Measurements from ENCODE around the gene ELAVL4.
"Not testable (repeated sequence)": the region's sequence is repeated elsewhere in the genome, so short reads cannot be mapped to it uniquely, and the experiment has no call there.

The ELAVL4 gene

GRCh38 chr1:50126927-50127715, 18.4 kb downstream of the ELAVL4 start:
- no peak for DNase-seq

DNA sequence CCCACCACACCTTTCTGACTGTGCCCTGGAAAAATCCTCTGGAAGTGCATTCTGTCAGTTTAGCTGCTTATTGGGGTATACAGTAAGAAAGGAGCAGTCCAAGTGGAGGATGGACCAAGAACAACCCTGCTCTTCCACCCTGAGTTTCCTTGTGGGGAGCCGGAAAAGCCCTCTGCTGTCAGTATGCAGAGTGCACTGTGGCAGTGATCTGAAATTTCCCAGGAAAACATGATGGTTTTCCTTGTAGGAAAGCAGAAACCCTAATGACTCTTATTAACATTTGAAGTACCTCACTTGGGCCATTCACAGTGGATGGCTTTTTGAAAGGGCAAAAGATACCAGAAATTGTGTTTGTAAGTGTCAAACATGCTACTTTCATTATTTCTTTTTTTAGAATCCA, 20.5 kb downstream of the ELAVL4 start:
- no peak for DNase-seq

DNA sequence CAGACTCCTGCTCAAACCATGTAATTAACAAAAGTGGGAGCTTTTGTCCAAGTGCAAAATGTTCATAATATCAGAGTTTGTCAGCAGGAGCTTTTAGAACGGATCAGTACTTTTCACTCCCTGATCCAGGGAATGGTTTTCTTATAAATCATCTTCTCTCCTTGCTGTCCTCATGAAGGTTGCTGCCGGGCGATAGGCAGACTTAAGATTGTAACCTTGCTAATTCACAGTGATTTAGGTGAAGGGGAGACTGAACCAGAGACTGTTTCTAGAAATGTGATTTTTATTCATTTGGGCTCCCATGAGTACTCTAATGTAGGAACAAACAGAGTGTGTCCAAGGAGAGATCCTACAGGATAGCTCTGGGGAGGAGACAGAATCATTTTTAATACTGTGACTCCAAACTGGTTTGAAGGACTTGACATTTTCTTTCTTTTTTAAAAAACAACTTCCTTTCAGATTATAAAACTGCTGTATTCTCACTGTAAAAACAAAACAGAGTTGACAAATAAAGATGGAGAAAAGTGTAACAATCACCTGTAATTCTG, 23.7 kb downstream of the ELAVL4 start:
- DNase-seq: no peak

- DNase-seq: no peak
Measured at GRCh38 chr1:50135716-50136115, 27.0 kb downstream of the ELAVL4 start.

DNA sequence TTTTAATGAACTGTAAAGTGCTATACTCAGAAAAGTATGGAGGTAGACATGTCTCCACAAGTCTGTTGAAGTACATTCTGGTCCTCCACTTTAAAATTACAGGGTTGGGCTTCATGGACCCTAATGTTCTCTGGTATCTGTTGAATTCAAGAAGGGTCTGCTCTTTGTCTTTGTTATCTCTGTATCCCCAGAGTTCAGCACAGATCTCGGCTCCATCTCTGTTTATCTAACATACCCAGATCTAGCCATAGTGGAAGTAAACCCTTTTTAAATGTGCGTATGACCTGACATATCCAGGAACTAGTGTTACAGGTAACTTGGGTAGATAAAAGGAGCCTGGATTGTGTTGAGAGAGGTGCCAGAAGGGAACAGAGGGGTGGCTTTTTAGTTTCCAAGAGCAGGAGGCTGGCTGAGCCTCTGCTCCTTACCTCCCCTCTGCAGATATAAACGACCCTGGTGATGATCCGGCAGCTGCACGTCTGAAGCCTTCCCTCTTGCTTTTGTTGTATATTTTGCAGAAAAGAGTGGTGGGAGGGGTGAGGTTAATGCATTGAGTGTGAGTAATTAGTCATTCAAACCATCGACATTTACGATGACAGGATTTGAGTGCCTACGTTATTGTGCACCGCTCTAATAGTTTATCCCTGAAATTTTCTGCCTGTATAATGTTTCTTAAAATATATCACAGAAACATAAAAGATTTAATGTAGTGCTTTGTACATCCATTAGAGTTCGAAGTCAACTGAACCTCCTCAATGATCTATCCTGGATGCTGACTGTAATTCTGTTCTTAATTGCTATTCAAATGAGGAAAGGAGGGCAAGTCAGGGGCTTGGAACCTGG, 30.8 kb downstream of the ELAVL4 start:
- no peak for DNase-seq

- no peak for DNase-seq
Measured at GRCh38 chr1:50140182-50140447, 31.4 kb downstream of the ELAVL4 start.

DNA sequence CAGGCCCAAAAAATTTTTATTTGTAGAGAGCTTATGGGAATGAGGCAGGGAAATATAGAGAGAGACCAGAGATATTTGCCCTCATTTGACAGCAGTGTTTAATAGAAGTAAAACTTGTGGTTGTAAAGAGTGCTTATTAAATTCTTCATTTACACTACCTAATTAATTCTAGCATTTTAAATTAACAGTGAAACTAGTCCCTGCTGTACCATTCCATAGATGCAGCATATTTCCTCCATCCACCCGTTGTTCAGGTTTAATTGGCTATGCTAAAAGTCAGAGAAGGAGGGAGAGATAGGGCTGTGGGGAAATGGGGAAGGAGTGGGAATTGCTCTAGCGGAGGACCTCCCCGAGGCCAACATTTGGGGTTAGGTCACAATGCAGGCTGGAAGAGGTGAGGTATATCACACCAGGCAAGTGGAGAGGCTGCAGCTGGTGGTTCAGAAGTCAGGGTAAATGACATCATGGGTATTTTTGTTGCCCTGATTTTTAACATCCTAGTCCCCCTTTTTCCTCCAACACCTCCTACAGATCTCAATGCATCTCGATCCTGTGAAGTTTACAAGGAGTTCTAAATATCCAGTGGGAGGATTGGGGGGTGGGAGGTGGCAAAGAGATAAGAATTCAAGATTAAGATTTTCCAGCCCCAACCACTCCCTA, 38.6 kb downstream of the ELAVL4 start:
- no peak for DNase-seq

- no peak for DNase-seq
Measured at GRCh38 chr1:50148142-50148923, 39.6 kb downstream of the ELAVL4 start.

- peak in 1 of 2 donors; percentile 1 for DNase-seq
Measured at GRCh38 chr1:50152236-50152635, 43.5 kb downstream of the ELAVL4 start.

- peak in 1 of 2 donors; percentile 14 for DNase-seq
Measured at GRCh38 chr1:50155541-50155940, 46.8 kb downstream of the ELAVL4 start.

DNA sequence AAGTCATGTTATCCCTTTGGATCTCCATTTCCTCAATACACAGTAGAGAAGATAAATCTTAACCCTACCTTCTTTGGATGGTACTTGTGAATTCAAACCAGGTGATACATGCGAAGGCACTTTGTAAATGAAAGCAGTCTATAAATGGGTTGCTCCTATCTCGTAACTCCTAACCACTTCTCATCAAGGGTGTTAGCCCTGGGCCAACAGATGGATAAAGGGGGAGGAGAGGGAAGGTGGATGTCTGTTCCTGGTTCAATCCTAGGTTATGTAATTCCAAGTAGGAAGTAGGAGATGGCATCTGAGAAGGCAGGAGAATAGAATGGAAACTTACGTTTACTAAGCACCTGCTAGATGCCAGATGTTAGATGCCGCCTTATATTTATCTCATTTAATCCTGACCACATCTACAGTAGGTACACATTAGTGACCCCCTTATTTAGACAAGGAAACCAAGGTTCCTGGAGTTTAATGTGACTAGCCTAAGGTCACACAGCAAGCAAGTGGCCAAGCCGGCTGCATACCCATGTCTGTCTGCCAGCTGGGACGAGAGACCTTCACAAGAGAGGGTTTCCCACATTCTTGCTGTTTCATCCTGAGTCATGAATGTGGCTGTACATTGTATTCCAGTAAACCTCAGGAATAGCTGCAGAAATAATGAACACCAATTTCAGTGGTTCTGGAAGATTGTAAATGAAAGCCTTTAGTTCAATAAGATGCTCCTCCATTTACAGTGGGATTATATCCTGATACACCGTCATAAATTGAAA, 47.7 kb downstream of the ELAVL4 start:
- DNase-seq: no peak

DNA sequence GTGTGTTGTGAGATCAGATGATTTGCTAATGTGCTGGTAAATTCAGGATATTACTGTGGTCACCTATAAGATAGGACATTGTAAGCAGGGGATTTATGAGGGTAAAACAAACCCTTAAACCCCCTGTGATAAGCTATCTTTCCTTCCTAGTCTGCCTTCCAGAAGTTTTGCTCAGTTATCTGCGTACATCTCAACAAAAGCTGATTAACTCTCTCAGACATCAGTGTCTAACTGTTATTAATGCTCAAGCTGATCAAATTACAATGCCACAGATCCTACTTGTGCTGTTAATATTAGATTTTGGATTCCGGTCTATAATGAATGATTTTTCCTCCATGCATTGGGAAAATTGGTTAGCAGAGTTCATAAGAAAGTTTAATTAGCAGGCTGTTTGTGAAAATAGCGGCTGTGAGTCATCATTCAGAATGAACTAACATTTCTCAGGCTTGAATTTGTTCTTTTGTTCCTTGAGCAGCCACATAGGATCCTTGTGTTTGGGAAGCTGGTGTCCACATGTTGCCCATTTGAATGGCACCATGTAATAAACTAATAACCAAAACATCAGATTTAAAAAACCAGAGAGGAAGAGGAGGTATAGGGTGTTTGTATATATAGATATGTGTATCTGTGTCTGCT, 48.7 kb downstream of the ELAVL4 start:
- DNase-seq: no peak

GRCh38 chr1:50158421-50158820, 49.7 kb downstream of the ELAVL4 start:
- no peak for DNase-seq

DNA sequence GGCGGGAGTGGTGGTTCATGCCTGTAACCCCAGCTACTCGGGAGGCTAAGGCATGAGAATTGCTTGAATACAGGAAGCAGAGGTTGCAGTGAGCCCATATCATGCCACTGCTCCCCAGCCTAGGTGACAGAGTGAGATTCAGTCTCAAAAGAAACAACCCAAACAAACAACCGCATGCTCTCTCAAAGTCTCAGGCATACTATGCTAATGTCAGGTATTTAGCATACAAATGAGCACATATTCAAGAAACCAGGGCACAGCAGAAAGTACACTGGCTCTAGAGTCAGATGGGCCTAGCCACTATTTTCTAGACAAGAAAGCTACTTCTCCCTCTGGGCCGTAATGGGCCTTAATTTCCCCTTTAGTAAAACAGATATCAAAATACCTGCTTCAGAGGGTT, 55.0 kb downstream of the ELAVL4 start:
- no peak for DNase-seq

- not testable (repeated sequence) for DNase-seq
Measured at GRCh38 chr1:50166351-50166750, 57.6 kb downstream of the ELAVL4 start.

DNA sequence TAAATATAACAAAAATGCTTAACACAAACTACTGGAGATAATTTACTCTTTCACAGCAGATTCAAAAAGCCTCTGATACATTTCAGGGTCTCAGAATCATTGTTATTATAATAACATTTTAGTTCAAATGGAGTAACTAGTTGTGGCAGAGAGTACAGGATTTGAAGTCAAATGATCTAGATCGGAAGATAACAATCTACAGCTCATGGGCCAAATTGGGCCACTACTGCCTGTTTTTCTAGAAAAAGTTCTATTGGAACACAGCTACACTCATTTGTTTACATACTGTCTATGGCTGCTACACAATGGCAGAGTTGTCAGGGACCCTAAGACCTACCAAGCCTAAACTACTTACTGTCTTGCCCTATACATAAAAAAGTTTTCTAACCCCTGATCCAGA, 63.6 kb downstream of the ELAVL4 start:
- no peak for DNase-seq

- no peak for DNase-seq
Measured at GRCh38 chr1:50174101-50174500, 65.4 kb downstream of the ELAVL4 start.

DNA sequence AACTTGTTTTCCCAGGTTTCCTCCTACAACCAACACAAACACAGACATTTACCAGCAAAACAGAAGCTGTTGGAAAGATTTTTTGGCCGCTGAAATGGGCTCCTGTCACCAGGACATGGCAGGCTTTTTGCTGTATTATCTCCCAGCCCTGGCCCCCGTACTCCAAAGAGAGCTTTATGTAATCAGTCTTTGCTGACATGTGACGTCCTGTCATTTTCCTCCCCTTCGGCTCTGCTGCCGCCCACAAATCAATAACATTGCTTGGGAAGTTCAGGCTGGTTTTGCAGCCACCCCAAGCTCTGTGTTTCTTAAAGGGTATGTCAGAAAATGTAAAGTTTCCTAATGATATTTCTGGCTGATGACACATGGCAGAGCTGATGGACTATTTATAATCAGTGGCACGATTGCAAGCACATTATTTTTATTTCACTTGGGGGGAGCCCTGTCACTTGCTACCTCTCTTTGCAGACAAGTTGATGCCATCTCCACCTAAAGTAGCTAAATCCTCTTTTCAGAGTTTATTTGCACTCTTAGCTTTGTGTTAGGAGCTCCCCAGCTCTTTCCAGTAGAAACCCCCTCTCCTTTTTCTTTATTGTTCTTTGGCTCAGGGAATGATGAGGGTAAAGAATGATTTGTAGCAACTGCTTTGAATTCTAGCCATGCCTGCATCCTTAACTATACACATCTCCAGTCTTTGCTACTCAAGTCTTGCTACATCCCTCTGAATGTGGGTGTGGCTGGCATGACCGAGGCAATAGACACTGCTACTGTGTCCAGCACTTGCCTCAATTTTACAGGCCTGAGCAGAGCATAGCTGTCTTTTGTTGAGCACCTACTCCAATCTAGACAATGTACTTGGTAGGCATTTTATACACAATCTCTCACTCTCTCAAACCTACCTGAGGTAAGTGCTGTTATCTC, 67.3 kb downstream of the ELAVL4 start:
- DNase-seq: no peak

GRCh38 chr1:50177994-50178393, 69.3 kb downstream of the ELAVL4 start:
- DNase-seq: no peak

- DNase-seq: no peak
Measured at GRCh38 chr1:50179639-50180038, 70.9 kb downstream of the ELAVL4 start.
